HG03469 (cell line): ENCODE measurements around the gene JPT1.
"Not testable (repeated sequence)": the region's sequence is repeated elsewhere in the genome, so short reads cannot be mapped to it uniquely, and the experiment has no call there.

Experiments used
- ATAC-seq: cut with Tn5 transposase; IDR thresholded peaks from one replicate; pipeline ENCODE4 v1.9.1; 2021; ENCODE audit warnings: mild to moderate bottlenecking, moderate library complexity, moderate number of reproducible peaks; ENCODE audit not compliant: unreplicated experiment

The JPT1 gene

GRCh38 chr17:75154195-75155106 lies at the start of gene JPT1:
TSS of gene JPT1 (minus strand) at chr17:75154512. CDS start at chr17:75154397, 115 bp downstream.
- peak; percentile 74 for ATAC-seq

DNA sequence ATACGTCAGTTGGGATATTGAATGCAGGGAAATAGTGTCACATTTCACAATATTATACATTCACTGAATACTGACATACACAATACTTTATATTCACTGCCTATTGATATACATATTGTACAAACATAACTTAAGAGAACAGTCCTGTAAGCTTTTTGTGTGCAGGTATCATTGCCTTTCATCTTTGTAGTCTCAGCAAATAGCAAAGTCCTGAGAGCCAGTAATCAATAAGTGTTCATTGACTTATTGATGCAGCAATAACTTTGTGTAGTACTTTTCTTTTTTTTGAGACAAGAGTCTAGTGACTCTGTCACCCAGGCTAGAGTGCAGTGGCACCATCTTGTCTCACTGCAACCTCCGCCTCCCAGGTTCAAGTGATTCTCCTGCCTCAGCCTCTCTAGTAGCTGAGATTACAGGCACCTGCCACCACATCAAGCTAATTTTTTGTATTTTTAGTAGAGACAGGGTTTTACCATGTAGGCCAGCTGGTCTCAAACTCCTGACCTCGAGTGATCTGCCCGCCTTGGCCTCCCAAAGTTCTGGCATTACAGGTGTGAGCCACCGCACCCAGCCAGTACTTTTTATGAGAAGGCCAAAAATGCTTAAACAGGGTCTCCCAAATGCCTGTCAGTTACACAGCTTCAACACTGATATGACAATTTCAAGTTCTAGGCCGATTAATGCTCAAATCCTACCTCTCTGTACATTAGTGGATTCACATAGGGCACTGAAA lies 45.7 kb upstream of the JPT1 start:
- ATAC-seq = no peak

- no peak for ATAC-seq
Measured at GRCh38 chr17:75194879-75195278, 40.6 kb upstream of the JPT1 start.

DNA sequence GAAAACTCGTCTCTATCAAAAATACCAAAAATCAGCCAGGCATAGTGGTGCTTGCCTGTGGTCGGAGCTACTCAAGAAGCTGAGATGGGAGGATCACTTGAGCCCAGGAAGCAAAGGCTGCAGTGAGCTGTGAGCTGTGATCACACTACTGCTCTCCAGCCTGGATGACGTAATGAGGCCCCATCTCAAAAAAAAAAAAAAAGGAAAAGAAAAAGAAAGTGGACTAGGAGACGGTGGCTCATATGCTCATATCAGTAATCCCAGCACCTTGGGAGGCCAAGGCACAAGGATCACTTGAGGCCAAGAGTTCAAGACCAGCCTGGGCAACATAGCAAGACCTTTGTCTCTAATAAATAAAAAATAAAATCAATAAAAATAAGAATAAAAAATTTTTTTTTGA lies 37.3 kb upstream of the JPT1 start:
- no peak for ATAC-seq

DNA sequence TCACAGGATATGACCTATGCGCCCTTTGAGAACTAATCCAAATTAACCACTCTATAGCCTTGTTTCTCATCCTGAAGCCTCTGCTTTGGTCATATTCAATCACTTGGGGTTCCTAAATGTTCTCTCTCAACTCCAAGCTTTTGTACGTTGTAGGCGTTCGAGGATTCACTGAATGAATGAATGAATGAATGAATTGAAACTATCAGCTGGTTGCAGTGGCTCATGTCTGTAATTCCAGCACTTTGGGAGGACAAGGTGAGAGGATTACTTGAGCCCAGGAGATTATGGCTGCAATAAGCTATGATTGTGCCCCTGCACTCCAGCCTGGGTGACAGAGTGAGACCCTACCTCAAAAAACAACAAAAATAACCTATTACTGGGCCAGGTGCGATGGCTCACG lies 34.3 kb upstream of the JPT1 start:
- ATAC-seq = no peak

GRCh38 chr17:75183999-75184884 lies 29.9 kb upstream of the JPT1 start:
- no peak for ATAC-seq

DNA sequence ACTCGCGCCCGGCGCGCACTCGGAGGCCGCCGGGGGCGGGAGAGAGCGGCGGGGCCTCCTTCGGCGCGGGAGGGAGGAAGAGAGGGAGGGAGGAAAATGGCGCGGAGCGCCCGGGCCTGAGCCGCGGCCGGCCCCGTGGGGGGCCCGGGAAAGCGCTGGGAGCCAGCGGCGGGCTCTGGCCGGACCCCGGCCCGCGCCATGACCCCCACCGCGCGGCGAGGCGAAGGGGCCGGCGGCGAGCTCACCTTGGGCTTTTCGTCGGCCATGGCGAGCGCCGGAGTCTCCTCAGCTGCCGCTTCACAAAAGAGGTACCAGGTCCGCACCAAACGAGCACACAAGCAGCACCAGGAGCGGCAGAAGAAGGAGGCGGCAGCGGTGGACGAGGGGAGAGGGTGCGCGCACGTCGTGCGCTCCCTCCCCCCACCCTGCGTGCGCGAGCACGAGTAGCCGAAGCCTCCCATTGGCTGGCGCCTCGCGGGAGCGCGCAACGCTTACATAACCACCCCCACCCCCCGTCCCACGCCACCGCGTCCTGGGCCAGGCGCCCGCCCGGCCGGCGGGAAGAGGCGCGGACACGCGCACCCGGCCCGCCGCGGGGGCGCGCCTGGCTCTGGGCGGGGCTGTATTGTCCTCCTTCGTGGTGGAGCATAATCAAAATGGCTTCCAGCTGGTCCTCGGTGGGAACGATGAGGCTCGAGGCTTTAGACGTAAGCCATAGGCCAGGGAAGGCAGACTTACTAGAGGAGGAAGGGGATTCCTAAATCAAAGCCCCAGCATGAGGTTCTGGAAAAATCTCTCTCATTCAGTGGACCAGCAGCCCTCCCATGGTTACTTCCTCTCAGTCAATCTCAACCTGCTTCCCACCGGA lies 28.5 kb upstream of the JPT1 start, which contains the start of gene SUMO2:
Gene SUMO2 (minus strand): TSS at position 391 of the 868 bp plus-strand sequence. CDS start 125 bp downstream, at position 266.
- peak; percentile 49 for ATAC-seq

DNA sequence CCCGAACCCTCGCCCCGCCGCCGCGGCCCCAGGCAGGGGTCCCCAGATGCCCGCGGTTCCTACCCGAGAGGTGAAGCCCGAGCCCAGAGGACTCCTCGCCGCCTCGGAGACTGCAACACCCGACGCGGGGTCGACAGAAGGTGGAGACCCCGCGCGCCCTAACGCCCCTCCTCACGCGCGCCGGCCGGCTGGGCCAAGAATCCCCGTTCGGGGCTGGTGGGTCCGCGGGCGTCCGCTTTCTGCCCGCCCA lies 27.9 kb upstream of the JPT1 start:
- no peak for ATAC-seq

DNA sequence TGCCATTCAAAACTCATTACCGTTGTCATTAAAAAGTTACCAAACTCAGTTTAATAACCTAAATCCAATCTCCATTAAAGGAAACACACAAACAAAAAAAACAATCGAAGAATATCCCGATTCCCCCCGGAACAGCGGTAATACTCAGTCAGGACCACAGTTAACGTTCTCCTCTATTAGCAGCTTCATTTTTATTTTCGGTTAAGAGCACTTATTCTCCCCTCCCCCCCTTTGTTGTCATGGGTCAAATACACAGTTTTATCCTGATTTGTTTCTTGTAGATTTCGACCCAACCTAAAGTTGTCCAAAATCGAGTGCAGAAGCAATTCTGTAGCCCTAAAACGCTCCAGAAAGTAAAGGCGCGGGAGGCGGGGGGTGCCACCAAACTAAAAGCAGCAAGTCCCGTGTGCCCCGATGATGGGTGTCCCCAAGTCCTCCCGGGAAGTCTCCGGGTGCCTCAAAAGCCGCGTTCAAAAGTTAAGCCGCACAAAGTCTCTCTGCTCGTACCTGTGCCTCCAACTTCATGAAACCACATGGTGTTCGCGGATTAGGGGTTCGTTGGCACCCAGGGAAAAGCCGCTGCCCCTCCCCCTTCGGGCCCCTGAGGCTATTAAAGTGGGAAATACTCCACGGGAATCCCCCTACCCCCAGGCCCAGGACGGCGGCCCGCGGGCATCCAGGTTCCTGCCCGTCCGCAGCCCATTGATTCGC lies 27.5 kb upstream of the JPT1 start:
- peak; percentile 6 for ATAC-seq

GRCh38 chr17:75181110-75181509 lies 26.8 kb upstream of the JPT1 start:
- ATAC-seq = no peak

- ATAC-seq = no peak
Measured at GRCh38 chr17:75178453-75178852, 24.1 kb upstream of the JPT1 start.

GRCh38 chr17:75176625-75177024 lies 22.3 kb upstream of the JPT1 start:
- ATAC-seq = no peak

- no peak for ATAC-seq
Measured at GRCh38 chr17:75174996-75175395, 20.7 kb upstream of the JPT1 start.

DNA sequence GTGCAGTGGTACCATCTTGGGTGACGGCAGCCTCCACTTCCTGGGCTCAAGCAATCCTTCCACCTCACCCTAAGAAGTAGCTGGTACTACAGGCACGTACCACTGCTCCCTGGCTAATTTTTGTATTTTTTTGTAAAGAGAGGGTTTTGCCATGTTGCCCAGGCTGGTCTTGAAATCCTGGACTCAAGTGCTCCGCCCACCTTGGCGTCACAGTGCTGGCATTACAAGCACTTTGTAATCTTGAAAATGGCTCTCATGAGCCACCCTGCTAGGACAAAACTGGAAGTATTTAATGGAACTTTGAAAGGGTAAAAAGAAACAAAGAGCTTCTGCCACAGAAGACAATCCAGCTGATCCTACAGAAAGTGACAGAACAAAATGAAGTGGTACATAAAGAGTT lies 19.2 kb upstream of the JPT1 start:
- no peak for ATAC-seq

GRCh38 chr17:75168998-75169397 lies 14.7 kb upstream of the JPT1 start:
- ATAC-seq = no peak

DNA sequence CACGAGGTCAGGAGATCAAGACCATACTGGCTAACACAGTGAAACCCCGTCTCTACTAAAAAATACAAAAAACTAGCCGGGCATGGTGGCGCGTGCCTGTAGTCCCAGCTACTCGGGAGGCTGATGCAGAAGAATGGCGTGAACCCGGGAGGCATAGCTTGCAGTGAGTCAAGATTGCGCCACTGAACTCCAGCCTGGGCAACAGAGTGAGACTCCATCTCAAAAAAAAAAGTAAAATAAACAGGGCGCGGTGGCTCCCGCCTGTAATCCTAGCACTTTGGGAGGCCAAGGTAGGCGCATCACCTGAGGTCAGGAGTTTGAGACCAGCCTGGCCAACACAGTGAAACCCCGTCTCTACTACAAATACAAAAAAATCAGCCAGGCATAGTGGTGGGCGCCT lies 10.3 kb upstream of the JPT1 start:
- not testable (repeated sequence) for ATAC-seq

GRCh38 chr17:75163074-75163473 lies 8.8 kb upstream of the JPT1 start:
- no peak for ATAC-seq

DNA sequence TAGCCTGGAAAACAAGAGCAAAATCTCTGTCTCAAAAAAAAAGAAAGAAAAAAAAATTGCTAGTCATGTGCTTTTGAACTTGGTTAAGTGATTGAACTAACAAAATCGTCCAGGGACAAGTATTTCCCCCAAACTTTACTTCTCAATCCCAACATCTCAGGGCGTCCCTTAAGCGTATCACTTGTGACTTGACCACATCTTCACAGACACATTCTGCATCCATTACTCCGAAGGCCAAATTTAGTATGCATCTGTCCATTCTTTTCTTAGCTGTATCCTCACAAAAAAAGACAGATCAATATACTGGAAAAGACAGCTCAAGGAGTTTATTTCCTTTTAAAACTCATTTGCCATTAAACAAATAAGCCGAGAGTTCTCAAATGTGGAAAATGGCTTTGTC lies 5.9 kb upstream of the JPT1 start:
- ATAC-seq = no peak

DNA sequence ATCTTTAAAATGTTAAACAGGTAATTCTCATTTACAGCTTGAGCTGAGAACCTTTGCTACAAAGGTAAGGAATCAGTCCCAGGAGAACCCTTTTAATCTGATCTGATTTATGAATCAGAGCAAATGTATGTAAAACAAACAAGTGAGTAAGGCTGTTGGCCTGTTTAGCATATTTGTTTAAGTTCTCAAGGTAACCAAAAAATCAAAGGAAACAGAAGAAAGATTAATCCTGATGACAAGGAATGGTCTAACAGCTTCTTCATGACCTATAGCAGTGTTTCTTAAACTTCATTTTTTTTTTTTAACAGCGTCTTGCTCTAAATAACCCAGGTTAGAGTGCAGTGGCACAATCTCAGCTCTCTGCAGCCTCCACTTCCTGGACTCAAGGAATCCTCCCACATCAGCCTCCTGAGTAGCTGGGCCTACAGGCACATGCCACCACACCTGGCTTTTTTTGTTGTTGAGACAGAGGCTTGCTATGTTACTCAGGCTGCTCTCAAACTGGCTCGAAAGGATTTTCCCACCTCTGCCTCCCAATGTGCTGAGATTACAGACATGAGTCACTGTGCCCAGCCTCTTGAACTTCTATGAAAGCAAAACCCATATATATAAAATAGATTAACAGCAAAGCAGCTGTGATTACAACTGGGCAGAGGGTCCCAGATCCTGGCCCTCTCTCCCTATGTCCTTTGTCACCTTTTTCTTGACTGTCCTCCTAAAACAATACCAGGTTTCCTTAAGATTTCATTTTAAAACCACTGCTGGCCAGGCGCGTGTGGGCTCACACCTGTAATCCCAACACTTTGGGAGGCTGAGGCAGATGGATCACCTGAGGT lies 5.1 kb upstream of the JPT1 start:
- ATAC-seq = no peak
